Kidney (tissue), 14 donors: Measurements from ENCODE around the gene C19orf81. TPM values are rescaled to one million over a fixed set of nuclear protein-coding genes. Genes with fewer than 3 reads are reported as not detected.

ENCODE experiments used
- DNase-seq, 5 donors: peaks; one replicate each; pipeline ENCODE4 v3.0.0-alpha.2; 2013 to 2020
- FAIRE-seq: peaks from 2 replicates; lab custom pipeline; 2012; peaks lifted over from hg19 to GRCh38; lab: Jason Lieb, UNC
- H3K27ac ChIP-seq, 2 donors: one replicate each; pipeline ENCODE4 v1.7.0; 2013; ENCODE audit warnings: low read depth in 2 of 2, low read length in 2 of 2, inconsistent platforms in 1 of 2
- H3K27me3 ChIP-seq: one replicate; pipeline ENCODE4 v1.7.1; 2013; ENCODE audit warnings: low read length, inconsistent platforms; ENCODE audit not compliant: control insufficient read depth, insufficient read depth
- H3K36me3 ChIP-seq, 3 donors: one replicate each; pipeline versions ENCODE4 v1.7.0 to v1.7.1; 2013; ENCODE audit warnings: low read length in 3 of 3, control low read depth in 1 of 3, inconsistent platforms in 1 of 3; ENCODE audit not compliant: insufficient read depth in 3 of 3, control insufficient read depth in 2 of 3
- H3K4me1 ChIP-seq, 3 donors: one replicate each; pipeline versions ENCODE4 v1.7.0 to v1.7.1; 2013; ENCODE audit warnings: low read length in 3 of 3, inconsistent platforms in 1 of 3, low read depth in 1 of 3; ENCODE audit not compliant: control insufficient read depth in 2 of 3, insufficient read depth in 2 of 3
- H3K4me3 ChIP-seq, 3 donors: one replicate each; pipeline versions ENCODE4 v1.7.0 to v1.8.1; 2013; ENCODE audit warnings: low read length in 3 of 3, control low read depth in 1 of 3, inconsistent platforms in 1 of 3
- H3K9ac ChIP-seq, 3 donors: one replicate each; pipeline versions ENCODE4 v1.7.0 to v1.7.1; 2013; ENCODE audit warnings: low read length in 3 of 3, control low read depth in 1 of 3, inconsistent platforms in 1 of 3
- H3K9me3 ChIP-seq, 3 donors: one replicate each; pipeline versions ENCODE4 v1.7.0 to v1.7.1; 2013; ENCODE audit warnings: low read length in 3 of 3, control low read depth in 1 of 3, inconsistent platforms in 1 of 3; ENCODE audit not compliant: control insufficient read depth in 2 of 3, insufficient read depth in 1 of 3
- intact Hi-C: fragments of 100-400 bp; cut with DNase I; formaldehyde crosslinking; loops from one replicate; pipeline ENCODE4 v1.11.1; 2022
- polyA plus RNA-seq: library from polyadenylated mRNA; stranded (reverse); fragments of 350-450 nt; fragmentation: Illumina TruSeq; extraction: RNeasy Lipid Tissue Mini Kit (QIAGEN cat#74804); gene quantifications from one replicate; pipeline ENCODE4 v1.2.3, GENCODE V29; 2014; ENCODE audit warnings: low read depth, low replicate concordance; ENCODE audit not compliant: insufficient read depth
- total RNA-seq: library from RNA; stranded (reverse); fragmentation: NEBNext Ultra II Directional; extraction: Animal tissue kit (Norgen Biotek cat#: 25700); gene quantifications from one replicate; pipeline ENCODE4 v1.2.1, GENCODE V29; 2021
- TF ChIP-seq, protein P1 (sequence below): IDR thresholded peaks from 3 replicates; pipeline ENCODE4 v1.5.1; 2012; ENCODE audit warnings: mild to moderate bottlenecking, moderate library complexity, borderline replicate concordance; ENCODE audit not compliant: insufficient read depth; ENCODE audit errors: extremely low read depth
- donor health status: control.
- donor health status: control.
- donor health status: control.
- donor health status: control.
- donor health status: control.
- donor health status: DM: yes; HTN: yes; CAD: no.
- donor health status: Normal renal cell carcinoma (clear cell type).

Gene C19orf81
- total and polyA plus RNA-seq, 2 donors from 2014 or later, result 1.6 to 3.0 TPM

GRCh38 chr19:50624949-50625600 lies 24.2 kb upstream of the C19orf81 start:
- H3K9ac ChIP-seq, result no peak overlapping the region
- FAIRE-seq, result no peak
- no peaks in the 10 kb centered on the region for H3K4me1 ChIP-seq
- no peaks in the 10 kb centered on the region for H3K9me3 ChIP-seq
- H3K27ac ChIP-seq, result no peak overlapping the region
- DNase-seq, result no peak
- no peaks in the 10 kb centered on the region for H3K36me3 ChIP-seq
- intact Hi-C loops, result no loop called here
- TF ChIP-seq, protein P1, sequence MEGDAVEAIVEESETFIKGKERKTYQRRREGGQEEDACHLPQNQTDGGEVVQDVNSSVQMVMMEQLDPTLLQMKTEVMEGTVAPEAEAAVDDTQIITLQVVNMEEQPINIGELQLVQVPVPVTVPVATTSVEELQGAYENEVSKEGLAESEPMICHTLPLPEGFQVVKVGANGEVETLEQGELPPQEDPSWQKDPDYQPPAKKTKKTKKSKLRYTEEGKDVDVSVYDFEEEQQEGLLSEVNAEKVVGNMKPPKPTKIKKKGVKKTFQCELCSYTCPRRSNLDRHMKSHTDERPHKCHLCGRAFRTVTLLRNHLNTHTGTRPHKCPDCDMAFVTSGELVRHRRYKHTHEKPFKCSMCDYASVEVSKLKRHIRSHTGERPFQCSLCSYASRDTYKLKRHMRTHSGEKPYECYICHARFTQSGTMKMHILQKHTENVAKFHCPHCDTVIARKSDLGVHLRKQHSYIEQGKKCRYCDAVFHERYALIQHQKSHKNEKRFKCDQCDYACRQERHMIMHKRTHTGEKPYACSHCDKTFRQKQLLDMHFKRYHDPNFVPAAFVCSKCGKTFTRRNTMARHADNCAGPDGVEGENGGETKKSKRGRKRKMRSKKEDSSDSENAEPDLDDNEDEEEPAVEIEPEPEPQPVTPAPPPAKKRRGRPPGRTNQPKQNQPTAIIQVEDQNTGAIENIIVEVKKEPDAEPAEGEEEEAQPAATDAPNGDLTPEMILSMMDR, result no peak
- no peak overlapping the region for H3K4me3 ChIP-seq
- H3K27me3 ChIP-seq, result no peaks in the 10 kb centered on the region

DNA sequence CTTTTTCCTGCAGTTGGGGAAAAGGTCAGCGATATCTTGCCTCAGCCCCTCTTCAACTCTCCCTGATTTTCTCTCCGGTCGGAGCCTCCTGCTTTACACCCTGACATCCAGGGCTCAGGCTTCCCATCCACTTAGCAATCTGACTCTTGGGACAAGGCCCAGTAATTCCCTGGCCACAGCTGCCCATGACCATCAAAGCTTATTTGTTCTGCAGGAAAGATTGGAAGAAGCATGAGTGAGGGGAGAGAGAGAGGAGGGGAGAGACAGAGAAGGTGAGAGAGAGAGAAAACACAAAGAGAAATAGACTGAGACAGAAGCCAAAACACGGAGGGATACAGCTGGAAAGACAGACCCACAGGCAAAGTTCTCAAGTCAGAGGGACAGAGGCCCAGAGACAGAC lies 23.2 kb upstream of the C19orf81 start:
- intact Hi-C loops, result no loop called here
- FAIRE-seq (no peak), DNase-seq (no peak)
- TF ChIP-seq, protein P1, result no peak
- no peaks in the 10 kb centered on the region for H3K4me1 ChIP-seq
- no peaks in the 10 kb centered on the region for H3K36me3 ChIP-seq
- no peak overlapping the region for H3K27ac ChIP-seq
- H3K9ac ChIP-seq, result no peak overlapping the region
- no peaks in the 10 kb centered on the region for H3K9me3 ChIP-seq
- no peak overlapping the region for H3K4me3 ChIP-seq
- H3K27me3 ChIP-seq, result no peaks in the 10 kb centered on the region

DNA sequence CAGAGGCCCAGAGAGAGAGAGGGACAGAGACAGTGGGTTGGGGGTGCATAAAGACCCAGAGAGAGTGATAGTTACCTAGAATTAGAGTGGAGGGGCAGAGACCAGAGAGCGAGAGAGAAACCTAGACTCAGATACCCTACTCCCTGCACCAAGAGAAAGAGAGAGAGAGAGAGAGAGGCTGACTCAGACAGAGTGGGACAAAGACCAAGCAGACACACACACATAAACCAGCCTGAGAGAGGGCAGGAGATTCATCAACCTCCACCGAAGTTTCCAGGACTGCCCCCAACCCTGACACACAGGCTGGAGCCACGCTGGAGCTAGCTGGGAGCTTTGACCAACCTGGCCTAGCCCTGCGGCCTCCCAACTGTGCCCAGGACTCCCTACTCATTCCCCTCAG lies 22.4 kb upstream of the C19orf81 start:
- intact Hi-C loops, result no loop called here
- FAIRE-seq (no peak), DNase-seq (no peak)
- no peaks in the 10 kb centered on the region for H3K9me3 ChIP-seq
- H3K36me3 ChIP-seq, result no peaks in the 10 kb centered on the region
- TF ChIP-seq, protein P1, result no peak
- H3K9ac ChIP-seq, result no peak overlapping the region
- H3K27me3 ChIP-seq, result no peaks in the 10 kb centered on the region
- H3K27ac ChIP-seq, result no peak overlapping the region
- H3K4me1 ChIP-seq, result no peaks in the 10 kb centered on the region
- no peak overlapping the region for H3K4me3 ChIP-seq

DNA sequence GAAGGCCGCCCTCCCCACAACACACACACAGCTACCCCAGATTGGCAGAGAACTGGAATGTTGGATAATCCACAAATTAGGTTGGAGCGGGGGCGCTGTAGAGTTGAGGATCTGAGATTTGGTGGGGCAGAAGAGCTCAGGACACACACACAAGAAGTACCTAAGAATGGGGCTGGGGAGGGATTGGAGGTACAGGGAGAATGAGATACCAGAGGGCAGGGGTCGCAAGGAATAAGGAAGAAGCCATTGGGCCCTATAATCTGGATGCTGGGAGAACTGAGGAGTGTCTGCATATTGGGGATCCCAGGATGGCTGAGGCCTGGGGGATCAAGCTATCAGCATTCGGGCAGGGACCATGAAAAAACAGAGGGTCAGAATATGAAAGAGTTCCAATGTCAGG lies 21.1 kb upstream of the C19orf81 start:
- DNase-seq, result no peak
- Histone ChIP-seq H3K4me1 (no peaks in the 10 kb centered on the region), H3K27me3 (no peaks in the 10 kb centered on the region), H3K9ac (no peak overlapping the region), H3K9me3 (no peaks in the 10 kb centered on the region), H3K4me3 (no peak overlapping the region), H3K36me3 (no peaks in the 10 kb centered on the region), H3K27ac (no peak overlapping the region)
- TF ChIP-seq, protein P1, result no peak
- FAIRE-seq, result no peak
- intact Hi-C loops, result no loop called here
